ENCODE measurements around the gene NTSR2.

Gene NTSR2

DNA sequence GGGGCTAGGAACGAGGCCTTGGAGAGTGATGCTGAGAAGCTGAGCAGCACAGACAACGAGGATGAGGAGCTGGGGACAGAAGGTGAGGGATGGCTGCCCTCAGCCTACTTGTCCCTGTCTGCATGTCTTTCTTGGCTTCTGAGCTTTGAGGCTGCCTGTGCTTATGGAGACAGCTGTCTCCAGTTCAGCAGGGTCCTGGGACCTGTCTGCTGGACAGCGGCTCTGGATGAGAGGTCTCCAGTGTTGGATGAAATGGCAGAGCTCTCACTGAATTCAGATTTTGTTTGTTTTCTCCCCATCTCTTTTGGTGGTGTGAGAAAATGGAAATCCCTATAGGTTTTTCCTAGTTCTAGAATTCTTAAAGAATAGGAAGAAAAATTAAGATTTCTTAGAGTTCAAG is 54.8 kb downstream of the NTSR2 start:
- no peak for DNase-seq (ENCODE audit: extremely low spot score)
- TF ChIP-seq LEF1 (IDR thresholded peaks at IDR 0.05; ENCODE audit: borderline replicate concordance) (no peak), ELF4 (IDR thresholded peaks at IDR 0.05) (no peak), HDGF (IDR thresholded peaks at IDR 0.05; ENCODE audit: borderline replicate concordance) (no peak), FOXK2 (IDR thresholded peaks at IDR 0.05) (no peak), SP1 (IDR thresholded peaks at IDR 0.05) (no peak), ARNT (IDR thresholded peaks at IDR 0.05) (no peak), FOXM1 (IDR thresholded peaks at IDR 0.05; ENCODE audit: borderline replicate concordance) (no peak), L3MBTL2 (conservative IDR thresholded peaks at IDR 0.05) (no peak), ZNF384 (IDR thresholded peaks at IDR 0.05) (no peak), SUZ12 (IDR thresholded peaks at IDR 0.05) (no peak), TARDBP (IDR thresholded peaks at IDR 0.05) (no peak), FOXA1 (IDR thresholded peaks at IDR 0.05) (no peak), CTBP1 (IDR thresholded peaks at IDR 0.05; ENCODE audit: borderline replicate concordance) (no peak)
- TF ChIP-seq, protein P1, sequence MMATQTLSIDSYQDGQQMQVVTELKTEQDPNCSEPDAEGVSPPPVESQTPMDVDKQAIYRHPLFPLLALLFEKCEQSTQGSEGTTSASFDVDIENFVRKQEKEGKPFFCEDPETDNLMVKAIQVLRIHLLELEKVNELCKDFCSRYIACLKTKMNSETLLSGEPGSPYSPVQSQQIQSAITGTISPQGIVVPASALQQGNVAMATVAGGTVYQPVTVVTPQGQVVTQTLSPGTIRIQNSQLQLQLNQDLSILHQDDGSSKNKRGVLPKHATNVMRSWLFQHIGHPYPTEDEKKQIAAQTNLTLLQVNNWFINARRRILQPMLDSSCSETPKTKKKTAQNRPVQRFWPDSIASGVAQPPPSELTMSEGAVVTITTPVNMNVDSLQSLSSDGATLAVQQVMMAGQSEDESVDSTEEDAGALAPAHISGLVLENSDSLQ (IDR thresholded peaks at IDR 0.05): no peak
- CTCF ChIA-PET: interaction anchor here (1.3 kb wide), 1 partner anchor 32 kb away, joined by 3 read pairs; no protein-coding TSS in a partner anchor
- POLR2A ChIA-PET: no interaction called here

GRCh38 chr2:11613297-11613696 is 56.7 kb downstream of the NTSR2 start:
- DNase-seq (ENCODE audit: extremely low spot score): no peak
- TF ChIP-seq ELF4 (IDR thresholded peaks at IDR 0.05): no peak
- TF ChIP-seq LEF1 (IDR thresholded peaks at IDR 0.05; ENCODE audit: borderline replicate concordance): no peak
- TF ChIP-seq FOXA1 (IDR thresholded peaks at IDR 0.05): no peak
- TF ChIP-seq BHLHE40 (IDR thresholded peaks at IDR 0.05; ENCODE audit: borderline replicate concordance): no peak
- TF ChIP-seq SP1 (IDR thresholded peaks at IDR 0.05): no peak
- TF ChIP-seq SUZ12 (IDR thresholded peaks at IDR 0.05): no peak
- no peak for TF ChIP-seq FOXK2 (IDR thresholded peaks at IDR 0.05)
- ChIA-PET CTCF (no interaction called here), POLR2A (no interaction called here)

DNA sequence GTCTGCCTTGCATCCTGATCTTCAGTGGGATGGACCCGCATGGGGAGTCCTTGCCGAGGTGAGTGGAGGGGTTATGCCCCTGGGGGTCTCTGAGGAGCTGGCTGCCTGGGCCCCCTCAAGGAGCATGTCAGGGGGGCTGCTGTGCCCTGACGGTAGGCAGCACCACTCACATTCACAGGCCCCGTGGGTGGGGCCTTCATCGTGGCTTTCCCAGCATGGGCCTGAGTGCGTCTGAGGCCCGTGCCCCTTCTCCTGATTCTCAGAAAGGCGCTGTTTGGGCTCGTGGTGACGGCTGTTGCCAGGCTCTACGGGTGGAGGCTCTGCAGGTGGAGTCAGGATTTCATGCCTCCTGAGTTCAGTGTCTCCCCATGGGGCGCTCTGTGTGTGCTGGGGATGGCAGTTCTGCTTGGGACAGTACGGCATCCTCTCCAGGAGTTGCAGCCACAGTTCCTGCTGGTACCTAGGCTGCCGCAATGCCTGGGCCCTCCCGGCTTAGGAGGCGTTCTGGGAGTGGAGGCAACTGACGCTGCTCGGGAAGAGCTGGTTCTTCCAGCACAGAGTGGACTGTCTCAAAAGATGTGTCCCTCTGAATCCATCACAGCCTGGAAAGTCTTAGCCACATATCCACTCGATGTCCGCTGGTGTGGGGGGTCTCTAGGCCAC is 57.3 kb downstream of the NTSR2 start:
- POLR2A ChIA-PET: no interaction called here
- DNase-seq (ENCODE audit: extremely low spot score): no peak
- CTCF ChIA-PET: no interaction called here
- TF ChIP-seq ZNF384 (IDR thresholded peaks at IDR 0.05): no peak
- TF ChIP-seq FOXA1 (IDR thresholded peaks at IDR 0.05): no peak
- TF ChIP-seq SUZ12 (IDR thresholded peaks at IDR 0.05): no peak
- no peak for TF ChIP-seq NFRKB (IDR thresholded peaks at IDR 0.05)
- no peak for TF ChIP-seq LEF1 (IDR thresholded peaks at IDR 0.05; ENCODE audit: borderline replicate concordance)
- no peak for TF ChIP-seq BHLHE40 (IDR thresholded peaks at IDR 0.05; ENCODE audit: borderline replicate concordance)
- TF ChIP-seq FOXM1 (IDR thresholded peaks at IDR 0.05; ENCODE audit: borderline replicate concordance): no peak
- TF ChIP-seq ARNT (IDR thresholded peaks at IDR 0.05): no peak
- no peak for TF ChIP-seq CTBP1 (IDR thresholded peaks at IDR 0.05; ENCODE audit: borderline replicate concordance)

DNA sequence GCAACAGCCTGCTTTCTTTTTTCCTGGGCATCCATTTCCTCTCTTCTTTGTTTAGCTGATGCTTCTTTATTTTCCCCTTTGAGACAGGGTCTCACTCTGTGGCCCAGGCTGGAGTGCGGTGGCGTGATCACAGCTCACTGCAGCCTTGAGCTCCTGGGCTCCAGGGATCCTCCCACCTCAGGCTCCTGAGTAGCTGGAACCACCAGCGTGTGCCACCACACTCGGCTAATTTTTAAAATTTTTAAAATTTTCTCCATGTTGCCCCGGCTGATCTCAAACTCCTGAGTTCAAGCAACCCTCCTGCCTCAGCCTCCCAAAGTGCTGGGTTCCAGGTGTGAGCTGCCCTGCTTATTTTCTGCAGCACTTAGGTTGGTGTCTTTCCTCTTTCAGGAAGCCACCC is 58.7 kb downstream of the NTSR2 start:
- ChIA-PET CTCF (no interaction called here), POLR2A (no interaction called here)
- TF ChIP-seq HDGF (IDR thresholded peaks at IDR 0.05; ENCODE audit: borderline replicate concordance) (no peak), SUZ12 (IDR thresholded peaks at IDR 0.05) (no peak), ELF4 (IDR thresholded peaks at IDR 0.05) (no peak), CTBP1 (IDR thresholded peaks at IDR 0.05; ENCODE audit: borderline replicate concordance) (no peak)
- DNase-seq (ENCODE audit: extremely low spot score): no peak

DNA sequence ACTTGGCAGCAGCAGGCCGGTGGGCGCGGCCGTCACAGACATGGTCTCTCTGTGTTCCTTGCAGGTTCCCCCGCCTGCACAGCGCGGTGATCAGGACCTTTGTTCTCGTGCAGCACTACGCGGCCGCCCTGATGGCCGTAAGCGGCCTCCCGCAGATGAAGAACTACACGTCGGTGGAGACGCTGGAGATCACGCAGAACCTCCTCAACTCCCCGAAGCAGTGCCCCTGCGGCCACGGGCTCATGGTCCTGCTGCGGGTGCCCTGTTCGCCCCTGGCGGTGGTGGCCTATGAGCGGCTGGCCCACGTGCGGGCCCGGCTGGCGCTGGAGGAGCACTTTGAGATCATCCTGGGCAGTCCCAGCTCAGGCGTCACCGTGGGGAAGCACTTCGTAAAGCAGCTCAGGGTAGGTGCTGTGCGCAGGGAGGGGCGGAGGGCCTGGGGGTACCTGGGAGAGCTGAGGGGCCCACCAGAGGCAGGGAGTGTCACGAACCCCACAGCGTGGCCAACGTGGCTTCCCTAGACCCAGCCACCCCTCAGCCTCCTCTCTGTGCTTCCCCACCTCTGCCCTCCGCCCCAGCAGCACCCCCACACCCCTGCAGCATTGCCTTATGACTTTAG is 59.3 kb downstream of the NTSR2 start:
- CTCF ChIA-PET: no interaction called here
- no peak for DNase-seq (ENCODE audit: extremely low spot score)
- POLR2A ChIA-PET: no interaction called here
- TF ChIP-seq, protein P1 (IDR thresholded peaks at IDR 0.05): no peak
- no peak for TF ChIP-seq NFRKB (IDR thresholded peaks at IDR 0.05)
- no peak for TF ChIP-seq ELF4 (IDR thresholded peaks at IDR 0.05)
- no peak for TF ChIP-seq TARDBP (IDR thresholded peaks at IDR 0.05)
- TF ChIP-seq LEF1 (IDR thresholded peaks at IDR 0.05; ENCODE audit: borderline replicate concordance): no peak
- TF ChIP-seq L3MBTL2 (conservative IDR thresholded peaks at IDR 0.05): no peak
- no peak for TF ChIP-seq SUZ12 (IDR thresholded peaks at IDR 0.05)
- TF ChIP-seq CTBP1 (IDR thresholded peaks at IDR 0.05; ENCODE audit: borderline replicate concordance): no peak
